HL-60 (cell line): ENCODE data around the gene CEP76.

ENCODE experiments used
- CTCF ChIP-seq: IDR thresholded peaks from one replicate; pipeline ENCODE4 v1.5.1; 2011; ENCODE audit warnings: low read length, control low read depth, inconsistent platforms; ENCODE audit not compliant: insufficient read depth
- POLR2AphosphoS5 ChIP-seq: IDR thresholded peaks from 2 replicates; pipeline ENCODE4 v1.6.1; 2012; ENCODE audit warnings: low read depth
- REST ChIP-seq: IDR thresholded peaks from 2 replicates; pipeline ENCODE4 v1.6.1; 2012; ENCODE audit warnings: low read depth; ENCODE audit not compliant: insufficient replicate concordance

DNA sequence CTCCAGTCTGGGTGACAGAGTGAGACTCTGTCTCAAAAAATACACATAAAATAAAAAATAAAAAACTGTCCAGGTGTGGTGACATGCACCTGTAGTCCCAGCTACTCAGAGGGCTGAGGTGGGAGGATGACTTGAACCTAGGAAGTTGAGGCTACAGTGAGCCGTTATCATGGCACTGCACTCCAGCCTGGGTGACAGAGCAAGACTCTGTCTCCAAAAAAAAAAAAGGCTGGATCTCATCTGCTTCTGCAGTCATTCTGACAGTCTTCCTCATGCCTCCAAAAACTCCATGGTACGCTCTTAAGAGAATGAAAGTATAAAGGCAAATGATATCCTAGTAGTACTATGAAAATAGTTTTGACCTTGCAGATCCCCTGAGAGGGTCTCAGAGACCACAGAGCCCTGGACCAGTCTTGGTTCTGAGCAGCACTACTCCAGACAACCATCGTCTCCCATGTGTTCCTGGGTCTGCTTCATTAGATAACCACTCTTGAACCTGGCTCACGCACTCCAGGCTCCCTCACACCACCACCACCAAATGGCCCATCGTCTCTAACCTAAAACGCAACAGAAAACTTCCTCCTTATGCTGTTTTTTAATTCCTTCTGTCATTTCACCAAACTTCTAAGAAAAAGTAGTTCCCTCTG, 70.6 kb downstream of the CEP76 start:
- no peak for TF ChIP-seq CTCF
- no peak for TF ChIP-seq POLR2AphosphoS5
- no peak for TF ChIP-seq REST
